IPS-NIHi11 (cell line): ENCODE data around the gene ITCH.
"Not testable (repeated sequence)": the region's sequence is repeated elsewhere in the genome, so short reads cannot be mapped to it uniquely, and the experiment has no call there.

Experiments used
- DNase-seq: peaks from one replicate; pipeline ENCODE4 v3.0.0; 2012; ENCODE audit warnings: mixed read lengths, low spot score

The ITCH gene

DNA sequence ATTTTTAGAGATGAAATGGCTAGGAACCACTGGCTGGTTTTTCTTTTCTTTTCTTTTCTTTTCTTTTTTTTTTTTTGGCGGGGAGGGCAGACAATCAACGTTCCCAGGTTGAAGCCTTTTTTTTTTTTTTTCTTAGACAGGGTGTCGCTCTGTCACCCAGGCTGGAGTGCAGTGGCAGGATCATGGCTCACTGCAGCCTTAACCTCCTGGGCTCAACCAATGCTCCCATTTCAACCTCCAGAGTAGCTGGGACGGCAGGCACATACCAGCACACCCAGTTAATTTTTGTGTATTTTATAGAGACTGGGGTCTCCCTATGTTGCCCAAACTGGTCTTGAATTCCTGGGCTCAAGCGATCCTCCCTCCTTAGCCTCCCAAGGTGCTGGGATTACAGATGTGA is 18.8 kb upstream of the ITCH start:
- no peak for DNase-seq

DNA sequence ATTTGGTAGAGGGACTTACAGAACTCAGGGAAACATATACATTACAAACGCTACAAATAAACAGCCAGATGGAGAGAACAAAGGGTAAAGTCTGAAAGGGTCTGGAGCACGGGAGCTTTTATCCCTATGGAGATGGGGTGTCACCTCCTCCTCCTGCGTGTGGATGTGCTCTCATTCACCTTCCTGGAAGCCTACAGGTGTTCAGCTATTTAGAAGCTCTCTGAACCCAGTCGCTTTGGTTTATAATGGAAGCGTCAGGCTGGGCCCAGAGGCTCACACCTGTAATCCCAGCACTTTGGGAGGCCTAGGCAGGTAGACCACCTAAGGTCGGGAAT is 17.7 kb upstream of the ITCH start:
- DNase-seq = no peak

DNA sequence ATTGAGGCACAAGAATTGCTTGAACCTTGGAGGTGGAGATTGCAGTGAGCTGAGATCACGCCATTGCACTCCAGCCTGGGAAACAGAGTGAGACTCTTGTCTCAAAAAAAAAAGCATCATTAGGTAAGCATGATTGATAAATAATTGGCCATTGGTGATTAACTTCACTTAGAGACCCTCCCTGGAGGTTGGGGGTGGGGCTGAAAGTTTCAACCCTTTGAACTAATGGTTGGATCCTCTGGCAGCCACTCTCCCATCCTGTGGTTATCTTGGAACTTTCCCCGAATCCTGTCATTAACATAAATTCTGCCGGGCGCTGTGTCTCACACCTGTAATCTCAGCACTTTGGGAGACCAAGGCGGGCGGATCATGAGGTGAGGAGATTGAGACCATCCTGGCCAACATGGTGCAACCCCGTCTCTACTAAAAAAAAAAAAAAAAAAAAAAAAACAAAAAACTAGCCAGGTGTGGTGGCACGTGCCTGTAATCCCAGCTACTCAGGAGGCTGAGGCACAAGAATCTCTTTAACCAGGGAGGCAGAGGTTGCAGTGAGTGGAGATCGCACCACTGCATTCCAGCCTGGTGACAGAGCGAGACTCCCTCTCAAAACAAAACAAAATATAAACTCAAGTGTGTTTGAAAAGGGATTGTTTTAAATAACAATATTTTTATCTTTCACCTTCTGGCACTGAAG is 17.1 kb upstream of the ITCH start:
- DNase-seq = not testable (repeated sequence)

GRCh38 chr20:34346533-34346865 is 16.6 kb upstream of the ITCH start:
- DNase-seq = not testable (repeated sequence)

- DNase-seq = no peak
Observed at GRCh38 chr20:34347571-34347970, 15.5 kb upstream of the ITCH start.

GRCh38 chr20:34350095-34350494 is 13.0 kb upstream of the ITCH start:
- DNase-seq = no peak

GRCh38 chr20:34353467-34353866 is 9.6 kb upstream of the ITCH start:
- DNase-seq = not testable (repeated sequence)

DNA sequence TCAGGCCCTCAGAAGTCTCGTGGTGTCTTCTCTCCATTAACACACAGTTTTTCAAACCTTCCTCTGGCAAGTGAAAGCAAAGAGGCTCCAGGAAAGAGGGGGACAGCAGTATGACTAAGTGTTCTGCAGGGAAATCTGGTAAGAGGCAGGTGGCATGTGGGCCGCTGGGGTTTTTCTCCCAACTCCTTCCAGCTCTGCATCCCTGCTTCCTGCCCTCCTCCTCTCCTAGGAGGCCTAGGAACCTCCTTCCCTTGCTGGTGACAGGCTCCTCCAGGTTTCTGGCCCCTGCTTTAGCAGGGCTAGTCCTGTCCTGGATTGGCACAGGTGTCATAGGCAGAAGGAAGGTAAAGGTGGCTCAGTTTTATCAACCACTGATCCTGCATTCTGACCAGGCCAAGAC is 7.6 kb upstream of the ITCH start:
- DNase-seq = no peak

- not testable (repeated sequence) for DNase-seq
Observed at GRCh38 chr20:34359729-34360128, 3.3 kb upstream of the ITCH start.

GRCh38 chr20:34362502-34363061 is 491 bp upstream of the ITCH start:
- no peak for DNase-seq

DNA sequence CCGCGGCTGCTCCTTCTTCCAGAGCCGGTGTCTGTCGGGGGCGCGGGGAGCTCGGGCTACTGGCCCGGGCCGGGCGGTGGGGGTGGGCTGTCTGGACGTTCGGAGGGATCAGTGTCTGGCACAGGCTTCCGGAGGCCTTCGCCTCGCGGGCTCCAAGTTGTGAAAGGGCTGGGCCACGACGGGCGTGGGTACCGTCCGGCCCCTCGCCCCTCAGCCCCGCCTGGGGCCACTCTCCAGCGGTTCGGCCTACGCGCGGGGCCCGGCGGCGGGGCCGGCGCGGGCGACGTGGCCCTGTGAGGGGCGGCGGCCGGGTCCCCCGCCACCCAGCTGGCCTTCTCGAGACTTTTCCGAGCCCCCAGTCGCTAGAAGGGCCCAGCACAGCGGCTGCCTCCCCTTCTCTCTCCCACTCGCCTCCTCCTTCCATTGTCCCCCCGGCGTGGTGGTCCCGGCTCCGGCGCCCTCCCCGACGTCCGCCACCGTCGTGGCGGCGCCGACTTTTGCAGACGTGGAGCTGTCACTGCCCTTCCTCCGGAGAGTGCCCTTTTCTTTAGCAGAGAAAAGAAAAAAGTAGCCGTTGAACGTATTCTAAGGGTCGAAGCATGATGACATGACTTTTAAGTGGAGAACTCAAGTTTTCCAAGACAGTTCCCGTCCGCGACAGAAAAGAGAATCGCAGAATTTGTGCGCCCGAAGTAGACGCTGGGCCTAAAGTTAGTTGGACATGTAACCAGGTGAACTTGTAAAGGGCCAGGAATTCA is 571 bp downstream of the ITCH start:
- peak; percentile 78 for DNase-seq

DNA sequence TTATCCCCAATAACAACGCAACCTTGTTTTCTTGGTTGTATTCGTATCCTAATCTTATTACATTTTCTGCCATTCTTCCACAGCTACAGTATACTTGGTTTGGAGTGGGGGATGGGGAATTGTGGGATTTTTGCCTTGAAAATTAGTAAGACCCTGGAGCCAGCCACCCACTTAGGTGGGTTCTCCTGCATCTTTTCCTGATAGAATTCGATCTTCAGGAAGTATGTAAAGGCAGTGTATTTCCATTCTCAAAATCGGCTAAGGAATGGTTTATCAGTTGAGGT is 1.1 kb downstream of the ITCH start:
- DNase-seq = no peak

DNA sequence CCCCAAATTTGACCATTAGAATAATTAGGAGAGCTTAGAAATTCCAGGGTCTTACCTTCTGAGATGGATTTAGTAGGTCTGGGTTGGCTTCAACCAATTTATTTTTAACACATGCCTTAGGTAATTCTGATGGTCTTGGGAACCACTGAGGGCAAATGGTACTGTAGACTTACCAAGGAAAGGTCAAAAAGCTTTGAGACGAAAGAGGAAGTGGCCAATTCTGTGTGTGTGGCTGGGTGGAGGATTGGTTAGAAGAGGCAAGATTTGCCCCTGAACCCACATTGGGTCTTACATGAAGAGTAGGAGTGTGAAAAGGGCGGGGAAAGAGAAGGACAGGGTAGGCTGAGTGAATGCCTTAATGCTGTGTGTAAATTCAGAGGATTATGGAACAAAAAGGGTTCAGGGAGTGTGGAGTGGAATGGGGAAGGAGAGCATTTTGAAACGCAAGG is 2.7 kb downstream of the ITCH start:
- no peak for DNase-seq

GRCh38 chr20:34367155-34367554 is 4.1 kb downstream of the ITCH start:
- no peak for DNase-seq

GRCh38 chr20:34367911-34368310 is 4.8 kb downstream of the ITCH start:
- not testable (repeated sequence) for DNase-seq

DNA sequence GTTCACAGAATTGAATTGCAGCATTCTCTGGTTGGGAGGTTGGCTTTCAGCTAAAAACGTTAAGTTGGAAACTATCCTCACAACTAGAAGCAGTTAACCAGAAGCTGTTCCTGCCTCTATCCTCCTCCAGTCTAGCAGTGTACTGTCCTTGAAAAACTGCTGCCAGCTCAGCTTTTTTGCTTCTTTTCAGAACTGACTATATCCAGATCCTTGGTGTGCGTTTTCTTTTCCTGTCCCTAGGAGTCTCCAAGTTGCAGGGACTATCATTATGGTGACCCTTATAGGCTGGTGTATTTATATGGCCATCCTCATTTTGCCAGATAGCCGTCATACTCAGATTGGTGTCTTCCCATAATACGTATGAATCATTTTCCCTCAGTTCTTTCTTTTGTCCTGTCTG is 5.5 kb downstream of the ITCH start:
- DNase-seq = no peak

GRCh38 chr20:34369265-34369664 is 6.2 kb downstream of the ITCH start:
- DNase-seq = no peak

DNA sequence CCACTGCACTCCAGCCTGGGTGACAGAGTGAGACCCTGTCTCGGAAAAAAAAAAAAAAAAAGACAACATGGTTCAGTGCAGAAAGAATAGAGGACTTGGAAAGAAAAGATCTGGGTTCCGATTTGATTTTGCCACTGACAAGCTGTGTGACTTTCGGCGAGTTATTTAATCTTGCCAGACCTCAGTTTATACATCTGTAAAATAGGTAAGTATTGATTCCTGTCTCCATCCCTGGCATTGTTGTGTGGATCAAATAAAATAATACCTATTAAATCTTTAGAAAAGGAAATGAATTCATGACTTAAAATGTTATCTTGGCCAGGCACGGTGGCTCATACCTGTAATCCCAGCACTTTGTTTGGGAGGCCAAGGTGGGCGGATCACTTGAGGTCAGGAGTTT is 7.0 kb downstream of the ITCH start:
- DNase-seq = no peak

DNA sequence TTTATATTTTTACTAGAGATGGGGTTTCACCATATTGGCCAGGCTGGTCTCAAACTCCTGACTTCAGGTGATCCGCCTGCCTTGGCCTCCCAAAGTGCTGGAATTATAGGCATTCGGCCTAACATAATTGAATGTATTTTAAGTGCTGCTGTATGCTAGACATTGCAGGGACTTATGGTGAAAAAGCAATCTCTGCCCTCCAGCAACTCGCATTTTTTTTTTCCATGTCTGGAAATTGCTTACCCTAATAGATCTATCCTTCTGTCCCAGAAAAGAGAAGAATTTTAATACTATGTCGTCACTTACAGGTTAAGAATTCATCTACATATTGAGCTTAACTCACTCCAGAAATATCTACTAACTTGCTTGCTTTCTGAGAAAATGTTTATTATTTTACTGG is 10.4 kb downstream of the ITCH start:
- DNase-seq = no peak

GRCh38 chr20:34374209-34374760 is 11.2 kb downstream of the ITCH start:
- no peak for DNase-seq

- no peak for DNase-seq
Observed at GRCh38 chr20:34375977-34376430, 12.9 kb downstream of the ITCH start.

- no peak for DNase-seq
Observed at GRCh38 chr20:34377072-34377847, 14.2 kb downstream of the ITCH start.

DNA sequence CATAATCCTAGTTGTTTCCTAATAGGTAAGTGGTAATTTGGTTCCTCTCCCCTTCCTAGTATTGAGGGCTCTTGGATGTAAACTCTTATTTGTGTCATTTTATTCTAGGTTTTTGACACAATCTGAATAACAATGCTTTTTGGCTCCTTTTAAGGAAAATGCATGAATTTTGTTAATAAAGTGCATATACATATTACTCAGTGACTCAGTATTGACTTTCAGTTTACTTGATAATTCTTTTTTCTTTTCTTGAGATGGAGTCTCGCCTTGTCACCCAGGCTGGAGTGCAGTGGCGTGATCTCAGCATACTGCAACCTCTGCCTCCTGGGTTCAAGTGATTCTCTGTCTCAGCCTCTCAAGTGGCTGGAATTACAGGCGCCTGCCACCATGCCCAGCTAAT is 19.1 kb downstream of the ITCH start:
- no peak for DNase-seq
